Measurements from ENCODE around the gene EXO1.

The EXO1 gene

GRCh38 chr1:241817956-241818612 lies 29.9 kb upstream of the EXO1 start:
- TF ChIP-seq CTCF (IDR thresholded peaks at IDR 0.05; ENCODE audit: low read depth, low read length, poor library complexity, severe bottlenecking) = no peak
- no peaks in the 10 kb centered on the region for H3K79me2 ChIP-seq (ENCODE audit: control insufficient read depth, low read length)
- H3K9me2 ChIP-seq (replicated peaks; ENCODE audit: control insufficient read depth, low read length) = no peaks in the 10 kb centered on the region
- peaks cover 14% of the 10 kb centered on the region for H3K27me3 ChIP-seq (ENCODE audit: control insufficient read depth, low read length)
- H3K27ac ChIP-seq (ENCODE audit: low read depth, low read length) = no peak overlapping the region
- no peaks in the 10 kb centered on the region for H3K9me3 ChIP-seq (ENCODE audit: control insufficient read depth, insufficient read depth, low read length)
- H4K20me1 ChIP-seq (ENCODE audit: control insufficient read depth, insufficient read depth, low read depth, low read length) = no peaks in the 10 kb centered on the region
- no peak overlapping the region for H3K4me3 ChIP-seq (ENCODE audit: low read length)
- no peaks in the 10 kb centered on the region for H3F3A ChIP-seq (ENCODE audit: control insufficient read depth, insufficient read depth)
- no peak overlapping the region for H3K4me2 ChIP-seq (ENCODE audit: low read length)
- no peaks in the 10 kb centered on the region for H3K36me3 ChIP-seq (ENCODE audit: control insufficient read depth, low read length)
- no peaks in the 10 kb centered on the region for H3K4me1 ChIP-seq (ENCODE audit: control insufficient read depth, low read length)

GRCh38 chr1:241819340-241819866 lies 28.6 kb upstream of the EXO1 start:
- H3K4me3 ChIP-seq (ENCODE audit: low read length) = no peak overlapping the region

GRCh38 chr1:241821363-241821762 lies 26.6 kb upstream of the EXO1 start:
- no peaks in the 10 kb centered on the region for H3K79me2 ChIP-seq (ENCODE audit: control insufficient read depth, low read length)
- no peak overlapping the region for H3K4me2 ChIP-seq (ENCODE audit: low read length)
- no peaks in the 10 kb centered on the region for H3K4me1 ChIP-seq (ENCODE audit: control insufficient read depth, low read length)
- no peaks in the 10 kb centered on the region for H3F3A ChIP-seq (ENCODE audit: control insufficient read depth, insufficient read depth)
- H3K4me3 ChIP-seq (ENCODE audit: low read length) = no peak overlapping the region
- H3K9me2 ChIP-seq (replicated peaks; ENCODE audit: control insufficient read depth, low read length) = no peaks in the 10 kb centered on the region
- no peaks in the 10 kb centered on the region for H3K9me3 ChIP-seq (ENCODE audit: control insufficient read depth, insufficient read depth, low read length)
- TF ChIP-seq EZH2phosphoT487 (IDR thresholded peaks at IDR 0.05; ENCODE audit: borderline replicate concordance, low read length) (no peak), CTCF (IDR thresholded peaks at IDR 0.05; ENCODE audit: low read depth, low read length, poor library complexity, severe bottlenecking) (no peak)
- H3K27ac ChIP-seq (ENCODE audit: low read depth, low read length) = no peak overlapping the region
- H3K36me3 ChIP-seq (ENCODE audit: control insufficient read depth, low read length) = no peaks in the 10 kb centered on the region
- peaks cover 14% of the 10 kb centered on the region for H3K27me3 ChIP-seq (ENCODE audit: control insufficient read depth, low read length)
- no peaks in the 10 kb centered on the region for H4K20me1 ChIP-seq (ENCODE audit: control insufficient read depth, insufficient read depth, low read depth, low read length)

More at GRCh38 chr1:241819340-241819866, 28.6 kb upstream of the EXO1 start:
- no peaks in the 10 kb centered on the region for H3K79me2 ChIP-seq (ENCODE audit: control insufficient read depth, low read length)
- no peak overlapping the region for H3K27ac ChIP-seq (ENCODE audit: low read depth, low read length)
- no peaks in the 10 kb centered on the region for H3K4me1 ChIP-seq (ENCODE audit: control insufficient read depth, low read length)
- TF ChIP-seq CTCF (IDR thresholded peaks at IDR 0.05; ENCODE audit: low read depth, low read length, poor library complexity, severe bottlenecking) = no peak
- no peak for TF ChIP-seq EZH2phosphoT487 (IDR thresholded peaks at IDR 0.05; ENCODE audit: borderline replicate concordance, low read length)
- no peaks in the 10 kb centered on the region for H3K9me3 ChIP-seq (ENCODE audit: control insufficient read depth, insufficient read depth, low read length)
- H3K36me3 ChIP-seq (ENCODE audit: control insufficient read depth, low read length) = no peaks in the 10 kb centered on the region
- no peaks in the 10 kb centered on the region for H4K20me1 ChIP-seq (ENCODE audit: control insufficient read depth, insufficient read depth, low read depth, low read length)
- no peaks in the 10 kb centered on the region for H3K9me2 ChIP-seq (replicated peaks; ENCODE audit: control insufficient read depth, low read length)
- H3K4me2 ChIP-seq (ENCODE audit: low read length) = no peak overlapping the region
- peaks cover 14% of the 10 kb centered on the region for H3K27me3 ChIP-seq (ENCODE audit: control insufficient read depth, low read length)
- no peaks in the 10 kb centered on the region for H3F3A ChIP-seq (ENCODE audit: control insufficient read depth, insufficient read depth)

Measured in DOHH2 (cell line).